Keratinocyte (primary cell): ENCODE results near the gene PEPD. TPM values are rescaled to one million over a fixed set of nuclear protein-coding genes. Genes with fewer than 3 reads are reported as not detected.

Experiments
- DNase-seq: peaks from one replicate; pipeline ENCODE4 v3.0.0-alpha.2; 2011; ENCODE audit warnings: low read depth, missing footprints, low spot score
- FAIRE-seq: peaks from 2 replicates; lab custom pipeline; 2011; peaks lifted over from hg19 to GRCh38; lab: Jason Lieb, UNC
- H2AFZ ChIP-seq: 2 replicates; pipeline ENCODE4 v1.6.0; 2012; ENCODE audit warnings: low read length, control low read depth, inconsistent platforms; ENCODE audit not compliant: control insufficient read depth
- H3K27ac ChIP-seq: 2 replicates; pipeline ENCODE4 v1.5.1; 2011; ENCODE audit warnings: low read length; ENCODE audit not compliant: control insufficient read depth, insufficient read depth
- H3K27me3 ChIP-seq: 3 replicates; pipeline ENCODE4 v1.6.0; 2011; ENCODE audit warnings: low read length; ENCODE audit not compliant: control insufficient read depth, insufficient read depth; ENCODE audit errors: extremely low read depth
- H3K36me3 ChIP-seq, 2 experiments: 2 replicates in 1 of 2; 3 replicates in 1 of 2; pipeline ENCODE4 v1.5.1; 2011; ENCODE audit warnings: low read length in 2 of 2, mild to moderate bottlenecking in 1 of 2; ENCODE audit not compliant: control insufficient read depth in 2 of 2, insufficient read depth in 2 of 2; ENCODE audit errors: extremely low read depth in 1 of 2
- H3K4me1 ChIP-seq: 3 replicates; pipeline ENCODE4 v1.5.1; 2011; ENCODE audit warnings: low read length; ENCODE audit not compliant: control insufficient read depth, insufficient read depth; ENCODE audit errors: extremely low read depth
- H3K4me2 ChIP-seq: 3 replicates; pipeline ENCODE4 v1.6.0; 2011; ENCODE audit warnings: low read depth, low read length; ENCODE audit not compliant: control insufficient read depth, insufficient read depth; ENCODE audit errors: extremely low read depth
- H3K4me3 ChIP-seq, 3 experiments: fragments of 200-600 bp in 1 of 3; sonication (generic) in 1 of 3; 2 replicates in 2 of 3; 3 replicates in 1 of 3; pipeline ENCODE4 v1.5.1; 2011 to 2016; ENCODE audit warnings: low read length in 3 of 3, mild to moderate bottlenecking in 3 of 3, control low read depth in 2 of 3, inconsistent platforms in 1 of 3, low read depth in 1 of 3, mixed read lengths in 1 of 3, mixed run types in 1 of 3, moderate library complexity in 1 of 3; ENCODE audit not compliant: control insufficient read depth in 2 of 3, insufficient read depth in 2 of 3; ENCODE audit errors: extremely low read depth in 1 of 3
- H3K79me2 ChIP-seq: 2 replicates; pipeline ENCODE4 v1.6.0; 2012; ENCODE audit warnings: low read length; ENCODE audit not compliant: control insufficient read depth, insufficient read depth
- H3K9ac ChIP-seq: 3 replicates; pipeline ENCODE4 v1.6.0; 2011; ENCODE audit warnings: low read length; ENCODE audit not compliant: control insufficient read depth, insufficient read depth; ENCODE audit errors: extremely low read depth
- H3K9me1 ChIP-seq: 3 replicates; pipeline ENCODE4 v1.6.0; 2011; ENCODE audit warnings: low read length; ENCODE audit not compliant: control insufficient read depth, insufficient read depth; ENCODE audit errors: extremely low read depth
- H3K9me3 ChIP-seq: 2 replicates; pipeline ENCODE4 v1.5.1; 2012; ENCODE audit warnings: low read depth, low read length; ENCODE audit not compliant: control insufficient read depth
- H4K20me1 ChIP-seq: 3 replicates; pipeline ENCODE4 v1.6.0; 2011; ENCODE audit warnings: low read length; ENCODE audit not compliant: control insufficient read depth, insufficient read depth; ENCODE audit errors: extremely low read depth
- EZH2 ChIP-seq: IDR thresholded peaks from one replicate; pipeline ENCODE4 v1.6.1; 2012; ENCODE audit warnings: inconsistent platforms, mild to moderate bottlenecking, low read length, moderate library complexity
- dilution Hi-C: fragments of 300-500 bp; cut with MboI; formaldehyde crosslinking; loops from one replicate; pipeline ENCODE4 v1.7.0; 2020; ENCODE audit warnings: low sequenced_read_pairs; ENCODE audit not compliant: extremely low pct_ligation_motif_present
- polyA plus RNA-seq, 5 experiments: library from polyadenylated mRNA; depleted of rRNA in 3 of 5; stranded (reverse) in 3 of 5; stranded (forward) in 1 of 5; unstranded in 1 of 5; fragments of >200 nt; gene quantifications; 1 replicate in 1 of 5; 2 replicates in 3 of 5; 3 replicates in 1 of 5; pipeline versions ENCODE4 v1.2.1 to v1.2.3, GENCODE V29; 2011 to 2012; ENCODE audit warnings: missing spikeins in 2 of 5, low read depth in 1 of 5, low replicate concordance in 1 of 5
- TF ChIP-seq, protein P1 (sequence below), 3 experiments: IDR thresholded peaks in 1 of 3; conservative IDR thresholded peaks in 1 of 3; optimal IDR thresholded peaks in 1 of 3; 2 replicates in 2 of 3; 3 replicates in 1 of 3; pipeline versions ENCODE3 to v1.5.1; 2011; ENCODE audit warnings: low read length in 3 of 3, mild to moderate bottlenecking in 3 of 3, moderate library complexity in 2 of 3, control low read depth in 1 of 3, inconsistent platforms in 1 of 3; ENCODE audit not compliant: insufficient read depth in 2 of 3; ENCODE audit errors: extremely low read depth in 1 of 3

The PEPD gene
- polyA plus RNA-seq, 1 donor (not counting 4 experiments of a cell fraction or from before 2014, with no cell fraction given), result 36.9 TPM

DNA sequence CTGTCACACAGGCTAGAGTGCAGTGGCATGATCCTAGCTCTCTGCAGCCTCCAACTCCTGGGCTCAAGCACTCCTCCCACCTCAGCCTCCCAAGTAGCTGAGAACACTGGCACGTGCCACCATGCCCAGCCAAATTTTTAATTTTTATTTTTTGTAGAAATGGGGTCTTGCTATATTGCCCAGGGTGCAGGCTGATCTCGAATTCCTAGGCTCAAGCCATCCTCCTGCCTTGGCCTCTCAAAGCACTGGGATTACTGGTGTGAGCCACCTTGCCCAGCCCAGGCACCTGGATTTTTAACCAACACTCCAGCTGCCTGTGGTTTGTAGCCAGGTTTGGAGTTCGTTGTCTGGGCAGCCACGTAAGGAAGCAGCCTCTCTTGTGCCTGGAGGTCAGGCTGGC is 9.3 kb upstream of the PEPD start:
- H3K4me1 ChIP-seq, result no peaks in the 10 kb centered on the region
- H4K20me1 ChIP-seq, result no peaks in the 10 kb centered on the region
- dilution Hi-C loops, result no loop called here
- H3K9ac ChIP-seq, result no peak overlapping the region
- FAIRE-seq (no peak), DNase-seq (no peak)
- TF ChIP-seq, protein P1, sequence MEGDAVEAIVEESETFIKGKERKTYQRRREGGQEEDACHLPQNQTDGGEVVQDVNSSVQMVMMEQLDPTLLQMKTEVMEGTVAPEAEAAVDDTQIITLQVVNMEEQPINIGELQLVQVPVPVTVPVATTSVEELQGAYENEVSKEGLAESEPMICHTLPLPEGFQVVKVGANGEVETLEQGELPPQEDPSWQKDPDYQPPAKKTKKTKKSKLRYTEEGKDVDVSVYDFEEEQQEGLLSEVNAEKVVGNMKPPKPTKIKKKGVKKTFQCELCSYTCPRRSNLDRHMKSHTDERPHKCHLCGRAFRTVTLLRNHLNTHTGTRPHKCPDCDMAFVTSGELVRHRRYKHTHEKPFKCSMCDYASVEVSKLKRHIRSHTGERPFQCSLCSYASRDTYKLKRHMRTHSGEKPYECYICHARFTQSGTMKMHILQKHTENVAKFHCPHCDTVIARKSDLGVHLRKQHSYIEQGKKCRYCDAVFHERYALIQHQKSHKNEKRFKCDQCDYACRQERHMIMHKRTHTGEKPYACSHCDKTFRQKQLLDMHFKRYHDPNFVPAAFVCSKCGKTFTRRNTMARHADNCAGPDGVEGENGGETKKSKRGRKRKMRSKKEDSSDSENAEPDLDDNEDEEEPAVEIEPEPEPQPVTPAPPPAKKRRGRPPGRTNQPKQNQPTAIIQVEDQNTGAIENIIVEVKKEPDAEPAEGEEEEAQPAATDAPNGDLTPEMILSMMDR (optimal IDR thresholded peaks at IDR 0.05 in 1 of 3, IDR thresholded peaks at IDR 0.05 in 1 of 3, conservative IDR thresholded peaks at IDR 0.05 in 1 of 3; ENCODE audit: extremely low read depth in 1 of 3, insufficient read depth in 2 of 3, low read length in 3 of 3), result no peak
- no peak for TF ChIP-seq EZH2
- no peaks in the 10 kb centered on the region for H3K79me2 ChIP-seq
- no peak overlapping the region for H3K27ac ChIP-seq
- no peak overlapping the region for H2AFZ ChIP-seq
- H3K9me3 ChIP-seq, result no peaks in the 10 kb centered on the region
- H3K9me1 ChIP-seq, result no peaks in the 10 kb centered on the region
- H3K36me3 ChIP-seq, result no peaks in the 10 kb centered on the region
- H3K4me2 ChIP-seq, result no peak overlapping the region
- H3K4me3 ChIP-seq, result no peak overlapping the region
- no peaks in the 10 kb centered on the region for H3K27me3 ChIP-seq

DNA sequence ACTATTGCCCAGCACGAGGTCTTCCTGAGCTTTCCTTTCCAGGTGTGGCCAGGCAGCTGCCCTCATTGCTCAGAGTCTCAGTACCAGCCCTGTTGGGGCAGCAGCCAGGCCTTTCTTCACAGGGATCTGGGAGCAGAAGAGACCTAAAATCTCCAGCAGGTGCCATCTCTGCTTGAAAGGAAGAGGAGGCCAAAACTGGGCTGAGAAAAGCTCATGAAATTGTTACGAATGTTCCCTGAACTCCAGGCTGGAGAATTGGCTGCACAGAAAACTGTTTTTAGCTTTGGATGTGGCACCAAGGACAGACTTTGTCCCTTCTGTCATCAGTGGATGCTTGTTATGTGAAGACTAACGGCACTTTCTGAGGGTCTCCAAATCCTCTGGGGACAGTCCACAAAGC is 8.7 kb upstream of the PEPD start:
- Histone ChIP-seq H3K4me3 (no peak overlapping the region), H3K9me1 (no peaks in the 10 kb centered on the region), H3K9ac (no peak overlapping the region), H3K9me3 (no peaks in the 10 kb centered on the region), H3K27me3 (no peaks in the 10 kb centered on the region), H4K20me1 (no peaks in the 10 kb centered on the region), H3K79me2 (no peaks in the 10 kb centered on the region), H3K36me3 (no peaks in the 10 kb centered on the region), H3K4me1 (no peaks in the 10 kb centered on the region), H3K4me2 (no peak overlapping the region), H3K27ac (no peak overlapping the region), H2AFZ (no peak overlapping the region)
- TF ChIP-seq, protein P1 (optimal IDR thresholded peaks at IDR 0.05 in 1 of 3, IDR thresholded peaks at IDR 0.05 in 1 of 3, conservative IDR thresholded peaks at IDR 0.05 in 1 of 3; ENCODE audit: extremely low read depth in 1 of 3, insufficient read depth in 2 of 3, low read length in 3 of 3), result no peak
- TF ChIP-seq EZH2, result no peak
- dilution Hi-C loops, result no loop called here
- FAIRE-seq (no peak), DNase-seq (no peak)
